ENCODE data around the gene COLEC12.

Gene COLEC12

GRCh38 chr18:321865-322467 is 178.5 kb downstream of the COLEC12 start:
- TF ChIP-seq CTCF (IDR thresholded peaks at IDR 0.05; ENCODE audit: low read depth, low read length) (no peak), POLR2A (IDR thresholded peaks at IDR 0.05; ENCODE audit: extremely low read depth, insufficient read length) (no peak), MAX (IDR thresholded peaks at IDR 0.05; ENCODE audit: low read depth, low read length) (no peak), MYC (IDR thresholded peaks at IDR 0.05; ENCODE audit: low read depth, low read length) (no peak)
- no peak for DNase-seq (ENCODE audit: low read depth)
- no peak overlapping the region for H3K4me3 ChIP-seq (ENCODE audit: low read depth, low read length)

GRCh38 chr18:320155-320554 is 180.3 kb downstream of the COLEC12 start:
- H3K4me3 ChIP-seq (ENCODE audit: low read depth, low read length) = no peak overlapping the region
- DNase-seq (ENCODE audit: low read depth) = no peak
- TF ChIP-seq POLR2A (IDR thresholded peaks at IDR 0.05; ENCODE audit: extremely low read depth, insufficient read length) (no peak), CTCF (IDR thresholded peaks at IDR 0.05; ENCODE audit: low read depth, low read length) (no peak), MAX (IDR thresholded peaks at IDR 0.05; ENCODE audit: low read depth, low read length) (no peak), MYC (IDR thresholded peaks at IDR 0.05; ENCODE audit: low read depth, low read length) (no peak)

DNA sequence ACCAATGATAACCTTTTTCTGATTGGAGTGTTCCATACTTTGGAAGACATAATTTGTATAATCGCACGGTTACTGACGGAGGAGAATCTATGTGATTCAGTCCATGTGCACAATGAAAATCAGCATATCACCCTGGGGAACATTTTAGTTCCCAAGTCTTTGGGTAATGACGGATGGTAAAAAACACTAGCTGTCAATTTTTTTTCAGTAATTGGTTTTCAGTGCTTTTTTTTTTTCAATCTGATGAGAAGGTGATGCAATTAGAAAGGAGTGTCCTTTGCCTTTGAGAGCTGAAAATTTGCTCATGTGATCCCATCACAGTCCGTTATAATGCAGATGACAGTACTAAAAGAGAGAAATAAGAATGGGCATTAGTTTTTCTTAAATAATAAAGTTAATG is 180.8 kb downstream of the COLEC12 start:
- H3K4me3 ChIP-seq (ENCODE audit: low read depth, low read length) = no peak overlapping the region
- DNase-seq (ENCODE audit: low read depth) = no peak
- TF ChIP-seq POLR2A (IDR thresholded peaks at IDR 0.05; ENCODE audit: extremely low read depth, insufficient read length) = no peak
- TF ChIP-seq CTCF (IDR thresholded peaks at IDR 0.05; ENCODE audit: low read depth, low read length) = no peak
- no peak for TF ChIP-seq MAX (IDR thresholded peaks at IDR 0.05; ENCODE audit: low read depth, low read length)
- TF ChIP-seq MYC (IDR thresholded peaks at IDR 0.05; ENCODE audit: low read depth, low read length) = no peak

- DNase-seq (ENCODE audit: low read depth) = no peak
- TF ChIP-seq POLR2A (IDR thresholded peaks at IDR 0.05; ENCODE audit: extremely low read depth, insufficient read length) = no peak
- TF ChIP-seq MYC (IDR thresholded peaks at IDR 0.05; ENCODE audit: low read depth, low read length) = no peak
- no peak for TF ChIP-seq CTCF (IDR thresholded peaks at IDR 0.05; ENCODE audit: low read depth, low read length)
- no peak for TF ChIP-seq MAX (IDR thresholded peaks at IDR 0.05; ENCODE audit: low read depth, low read length)
- no peak overlapping the region for H3K4me3 ChIP-seq (ENCODE audit: low read depth, low read length)
Measured at GRCh38 chr18:318791-319291, 181.7 kb downstream of the COLEC12 start.

DNA sequence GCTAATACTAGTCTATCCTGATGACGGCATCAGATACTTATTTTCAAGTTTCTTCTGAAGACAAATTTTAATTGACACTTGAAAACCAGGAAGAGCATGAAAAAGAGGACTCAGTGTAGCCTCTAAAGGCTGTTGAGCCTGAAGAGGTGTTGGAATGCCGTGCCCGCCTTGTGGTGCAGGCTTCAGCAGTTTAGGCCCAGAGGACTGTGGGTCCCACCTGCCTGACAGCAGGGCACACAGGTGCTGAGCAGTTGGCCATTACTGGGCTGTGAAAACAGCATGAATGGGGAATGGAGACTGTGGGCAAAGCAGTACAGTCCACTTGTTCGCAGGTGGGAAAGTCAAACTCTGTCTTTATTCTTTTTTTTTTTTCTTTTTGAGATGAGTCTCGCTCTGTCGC is 182.9 kb downstream of the COLEC12 start:
- no peak overlapping the region for H3K4me3 ChIP-seq (ENCODE audit: low read depth, low read length)
- TF ChIP-seq POLR2A (IDR thresholded peaks at IDR 0.05; ENCODE audit: extremely low read depth, insufficient read length) (no peak), CTCF (IDR thresholded peaks at IDR 0.05; ENCODE audit: low read depth, low read length) (no peak), MAX (IDR thresholded peaks at IDR 0.05; ENCODE audit: low read depth, low read length) (no peak), MYC (IDR thresholded peaks at IDR 0.05; ENCODE audit: low read depth, low read length) (no peak)
- DNase-seq (ENCODE audit: low read depth) = no peak
